ENCODE data around the gene DLX2. TPM values are rescaled to one million over a fixed set of nuclear protein-coding genes. Genes with fewer than 3 reads are reported as not detected.
"Not testable (repeated sequence)": the region's sequence is repeated elsewhere in the genome, so short reads cannot be mapped to it uniquely, and the experiment has no call there.

The DLX2 gene
- polyA plus RNA-seq, 3 donors from 2014 or later: 0.10 to 0.37 TPM; not detected in 1

- H3K27ac Mint-ChIP-seq: peak overlapping the region in 1 of 6 donors; percentile 48
- peaks cover 0 to 7% (median 0%) of the 10 kb centered on the region in 3 donors for H3K36me3 Mint-ChIP-seq
- peaks cover 49 to 82% (median 57%) of the 10 kb centered on the region in 3 donors for H3K27me3 Mint-ChIP-seq (ENCODE audit: low read depth in 3 of 3)
- DNase-seq: no peak
- peaks cover 32 to 35% of the 10 kb centered on the region in 2 donors for H3K4me1 Mint-ChIP-seq
- peak overlapping the region in 2 of 5 donors; percentile 17 to 50 for H3K4me3 Mint-ChIP-seq
- peaks cover 0 to 15% (median 1%) of the 10 kb centered on the region in 6 donors for H3K9me3 Mint-ChIP-seq
These were observed 22.0 kb downstream of the DLX2 start for GRCh38 chr2:172080641-172081220.

GRCh38 chr2:172079838-172080640 is 22.7 kb downstream of the DLX2 start:
- Mint-ChIP-seq H3K4me3 (peak overlapping the region in 3 of 5 donors; percentile 7 to 50 (median 18)), H3K36me3 (peaks cover 0 to 7% (median 0%) of the 10 kb centered on the region in 3 donors), H3K27me3 (ENCODE audit: low read depth in 3 of 3) (peaks cover 44 to 76% (median 52%) of the 10 kb centered on the region in 3 donors), H3K27ac (peak overlapping the region in 1 of 6 donors; percentile 48), H3K9me3 (peaks cover 0 to 15% (median 1%) of the 10 kb centered on the region in 6 donors), H3K4me1 (peaks cover 25 to 28% of the 10 kb centered on the region in 2 donors)
- DNase-seq: no peak

- H3K27ac Mint-ChIP-seq: no peak overlapping the region
These were observed 23.3 kb downstream of the DLX2 start for GRCh38 chr2:172079416-172079815.

DNA sequence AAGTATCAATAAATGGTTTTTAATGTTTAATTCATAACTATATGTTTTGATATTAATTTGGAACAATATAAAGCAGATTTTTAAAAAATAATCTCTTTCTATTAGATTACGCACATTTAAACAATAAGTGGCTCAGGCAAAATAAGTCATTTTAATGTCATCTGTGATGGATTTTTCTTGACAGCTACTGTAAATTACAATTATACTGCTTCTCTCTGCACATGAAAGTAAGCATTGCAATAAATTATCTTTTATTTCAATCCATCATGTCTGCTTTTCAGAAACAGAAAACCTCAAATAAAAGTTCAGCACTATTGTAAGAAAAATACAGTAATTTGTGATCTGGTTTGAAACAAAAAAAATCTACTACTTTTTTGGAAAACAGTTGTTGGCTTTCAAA is 28.4 kb downstream of the DLX2 start:
- Mint-ChIP-seq H3K27me3 (ENCODE audit: low read depth in 3 of 3) (peaks cover 6 to 24% (median 6%) of the 10 kb centered on the region in 3 donors), H3K4me3 (no peak overlapping the region), H3K36me3 (peaks cover 5 to 18% (median 6%) of the 10 kb centered on the region in 3 donors), H3K9me3 (no peaks in the 10 kb centered on the region), H3K4me1 (no peaks in the 10 kb centered on the region), H3K27ac (no peak overlapping the region)
- DNase-seq: no peak

More at GRCh38 chr2:172079416-172079815, 23.3 kb downstream of the DLX2 start:
- H3K4me1 Mint-ChIP-seq: peaks cover 19 to 26% of the 10 kb centered on the region in 2 donors
- H3K36me3 Mint-ChIP-seq: peaks cover 0 to 7% (median 0%) of the 10 kb centered on the region in 3 donors
- H3K27me3 Mint-ChIP-seq (ENCODE audit: low read depth in 3 of 3): peaks cover 42 to 72% (median 49%) of the 10 kb centered on the region in 3 donors
- H3K4me3 Mint-ChIP-seq: no peak overlapping the region
- peaks cover 0 to 15% (median 1%) of the 10 kb centered on the region in 6 donors for H3K9me3 Mint-ChIP-seq
- DNase-seq: no peak

- Mint-ChIP-seq H3K36me3 (peaks cover 5 to 18% (median 6%) of the 10 kb centered on the region in 3 donors), H3K27ac (no peak overlapping the region), H3K27me3 (ENCODE audit: low read depth in 3 of 3) (peaks cover 2 to 17% (median 6%) of the 10 kb centered on the region in 3 donors), H3K9me3 (no peaks in the 10 kb centered on the region), H3K4me1 (no peaks in the 10 kb centered on the region), H3K4me3 (no peak overlapping the region)
- no peak for DNase-seq
These were observed 29.2 kb downstream of the DLX2 start for GRCh38 chr2:172073518-172073917.

- DNase-seq: no peak
- Mint-ChIP-seq H3K4me3 (no peak overlapping the region), H3K9me3 (no peaks in the 10 kb centered on the region), H3K27ac (no peak overlapping the region), H3K27me3 (ENCODE audit: low read depth in 3 of 3) (peaks cover 2 to 11% (median 2%) of the 10 kb centered on the region in 3 donors), H3K4me1 (no peaks in the 10 kb centered on the region), H3K36me3 (peaks cover 5 to 18% (median 6%) of the 10 kb centered on the region in 3 donors)
These were observed 30.0 kb downstream of the DLX2 start for GRCh38 chr2:172072706-172073105.

DNA sequence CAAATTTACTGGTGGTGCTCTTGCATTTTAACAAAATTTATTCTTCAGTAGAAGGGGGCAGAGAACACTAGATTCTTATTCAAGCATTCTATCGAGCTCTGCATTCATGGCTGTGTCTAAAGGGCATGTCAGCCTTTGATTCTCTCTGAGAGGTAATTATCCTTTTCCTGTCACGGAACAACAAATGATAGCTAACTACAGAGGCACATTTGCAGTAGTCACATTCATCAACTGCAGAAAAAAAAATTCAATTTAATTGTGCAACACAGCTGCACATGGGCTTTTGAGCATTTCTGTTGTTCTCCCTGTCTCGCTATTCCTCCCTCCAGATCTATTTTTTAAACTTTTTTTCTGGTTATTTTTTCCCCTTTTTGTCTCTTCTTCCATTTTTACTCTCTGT is 30.4 kb downstream of the DLX2 start:
- H3K27ac Mint-ChIP-seq: no peak overlapping the region
- peaks cover 5 to 21% (median 6%) of the 10 kb centered on the region in 3 donors for H3K36me3 Mint-ChIP-seq
- no peak overlapping the region for H3K4me3 Mint-ChIP-seq

DNA sequence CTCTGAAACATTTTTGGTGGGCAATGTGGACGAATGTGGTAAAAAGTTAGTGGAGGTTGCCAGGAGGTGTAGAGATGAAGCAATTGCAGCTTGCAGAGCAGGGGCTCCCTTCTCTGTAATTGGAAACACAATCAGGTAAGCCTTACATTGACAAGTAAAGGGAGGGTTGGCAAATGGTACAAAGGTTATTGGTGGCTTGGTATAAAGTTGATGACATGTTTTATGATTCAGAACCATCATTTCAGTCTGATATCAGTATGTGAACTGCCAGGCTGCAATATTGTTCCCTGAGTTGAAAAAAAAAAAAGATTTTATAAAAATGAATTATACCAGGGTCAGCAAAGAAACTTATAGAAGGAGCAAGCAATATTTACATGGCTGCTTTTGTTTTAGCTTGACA is 31.8 kb downstream of the DLX2 start:
- H3K4me3 Mint-ChIP-seq: no peak overlapping the region
- H3K27me3 Mint-ChIP-seq (ENCODE audit: low read depth in 3 of 3): peaks cover 2 to 8% (median 2%) of the 10 kb centered on the region in 3 donors
- no peaks in the 10 kb centered on the region for H3K4me1 Mint-ChIP-seq
- H3K9me3 Mint-ChIP-seq: no peaks in the 10 kb centered on the region
- H3K36me3 Mint-ChIP-seq: peaks cover 6 to 21% (median 9%) of the 10 kb centered on the region in 3 donors
- H3K27ac Mint-ChIP-seq: no peak overlapping the region
- DNase-seq: no peak

More for the DNA sequence above, 30.4 kb downstream of the DLX2 start:
- Mint-ChIP-seq H3K9me3 (no peaks in the 10 kb centered on the region), H3K27me3 (ENCODE audit: low read depth in 3 of 3) (peaks cover 2 to 10% (median 2%) of the 10 kb centered on the region in 3 donors), H3K4me1 (no peaks in the 10 kb centered on the region)
- DNase-seq: no peak

DNA sequence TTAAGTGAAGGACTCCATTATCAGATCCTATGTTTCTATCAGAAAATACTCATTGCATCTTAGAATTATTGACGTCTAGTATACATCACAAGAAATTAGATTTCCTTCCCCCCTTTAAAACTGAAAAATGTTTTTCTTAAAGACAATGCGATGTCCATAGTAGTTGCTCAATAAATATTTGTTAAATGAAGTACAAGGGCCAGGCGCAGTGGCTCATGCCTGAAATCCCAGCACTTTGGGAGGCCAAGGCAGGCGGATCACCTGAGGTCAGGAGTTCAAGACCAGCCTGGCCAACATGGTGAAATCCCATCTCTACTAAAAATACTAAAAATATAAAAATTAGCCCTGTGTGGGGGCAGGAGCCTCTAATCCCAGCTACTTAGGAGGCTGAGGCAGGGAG is 34.8 kb downstream of the DLX2 start:
- H3K27me3 Mint-ChIP-seq (ENCODE audit: low read depth in 3 of 3); H3K9me3 Mint-ChIP-seq; DNase-seq; H3K4me1 Mint-ChIP-seq; H3K27ac Mint-ChIP-seq; H3K4me3 Mint-ChIP-seq: not testable (repeated sequence)
- H3K36me3 Mint-ChIP-seq: peaks cover 10 to 20% (median 13%) of the 10 kb centered on the region in 3 donors

GRCh38 chr2:172066394-172066886 is 36.3 kb downstream of the DLX2 start:
- no peak for DNase-seq
- Mint-ChIP-seq H3K27ac (no peak overlapping the region), H3K4me1 (no peaks in the 10 kb centered on the region), H3K9me3 (no peaks in the 10 kb centered on the region), H3K36me3 (peaks cover 11 to 13% (median 13%) of the 10 kb centered on the region in 3 donors), H3K4me3 (no peak overlapping the region), H3K27me3 (ENCODE audit: low read depth in 3 of 3) (peaks cover 0 to 4% (median 2%) of the 10 kb centered on the region in 3 donors)

DNA sequence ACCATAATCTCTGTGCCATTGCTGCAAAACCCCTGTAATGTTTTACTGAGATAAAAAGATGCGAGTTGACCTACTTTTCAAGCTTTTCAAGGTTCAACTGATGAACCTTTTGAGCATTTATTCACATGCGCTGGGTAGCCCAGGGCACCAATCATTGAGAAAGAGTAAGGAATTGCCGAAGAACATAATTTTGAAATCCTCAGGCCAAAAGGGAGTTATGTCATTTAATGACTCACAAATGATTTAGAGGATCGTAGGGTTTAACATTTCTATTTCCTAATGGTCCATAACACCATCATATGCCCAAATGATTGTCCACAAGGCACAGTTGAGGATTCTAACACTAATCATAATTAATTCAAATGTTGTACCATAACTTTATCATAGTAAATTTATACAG is 37.6 kb downstream of the DLX2 start:
- peaks cover 8 to 11% (median 9%) of the 10 kb centered on the region in 3 donors for H3K36me3 Mint-ChIP-seq
- H3K4me3 Mint-ChIP-seq: no peak overlapping the region
- H3K27ac Mint-ChIP-seq: no peak overlapping the region
- H3K4me1 Mint-ChIP-seq: no peaks in the 10 kb centered on the region
- H3K9me3 Mint-ChIP-seq: no peaks in the 10 kb centered on the region
- H3K27me3 Mint-ChIP-seq (ENCODE audit: low read depth in 3 of 3): peaks cover 0 to 4% (median 2%) of the 10 kb centered on the region in 3 donors
- DNase-seq: no peak

- Mint-ChIP-seq H3K9me3 (no peaks in the 10 kb centered on the region), H3K27ac (no peak overlapping the region), H3K4me1 (no peaks in the 10 kb centered on the region), H3K27me3 (ENCODE audit: low read depth in 3 of 3) (peaks cover 0 to 8% (median 2%) of the 10 kb centered on the region in 3 donors), H3K4me3 (no peak overlapping the region), H3K36me3 (peaks cover 8 to 11% (median 9%) of the 10 kb centered on the region in 3 donors)
- no peak for DNase-seq
These were observed 39.3 kb downstream of the DLX2 start for GRCh38 chr2:172063446-172063845.

- Mint-ChIP-seq H3K36me3 (peaks cover 7 to 11% (median 8%) of the 10 kb centered on the region in 3 donors), H3K4me3 (no peak overlapping the region), H3K27ac (no peak overlapping the region), H3K27me3 (ENCODE audit: low read depth in 3 of 3) (peaks cover 0 to 8% (median 2%) of the 10 kb centered on the region in 3 donors), H3K9me3 (no peaks in the 10 kb centered on the region), H3K4me1 (no peaks in the 10 kb centered on the region)
- DNase-seq: no peak
These were observed 40.2 kb downstream of the DLX2 start for GRCh38 chr2:172062402-172063004.

All from immature natural killer cell (primary cell).